GM23338 (cell line): Measurements from ENCODE around the gene OPRPN. TPM values are rescaled to one million over a fixed set of nuclear protein-coding genes. Genes with fewer than 3 reads are reported as not detected.
A peak's percentile ranks its signal among the peaks of the same experiment; 100 is the strongest.

ENCODE experiments used
- ATAC-seq: fragments of 200-7000 bp; cut with Tn5 transposase; 3 replicates; pipeline ENCODE4 v1.9.1; 2020
- DNase-seq: peaks from one replicate; pipeline ENCODE4 v3.0.0-alpha.2; 2015; ENCODE audit warnings: low spot score
- H2AFZ ChIP-seq: fragments of 200-600 bp; sonication (generic); 2 replicates; pipeline ENCODE4 v1.8.0; 2016; ENCODE audit warnings: antibody characterized with exemption, mild to moderate bottlenecking, moderate library complexity
- H3F3A ChIP-seq: fragments of 200-600 bp; sonication (generic); replicated peaks from 2 replicates; pipeline ENCODE4 v1.8.0; 2017; ENCODE audit warnings: antibody characterized with exemption, mixed run types, low read depth
- H3K27ac ChIP-seq: fragments of 200-600 bp; sonication (generic); 2 replicates; pipeline ENCODE4 v1.6.1; 2016; ENCODE audit warnings: low read depth
- H3K27me3 ChIP-seq: fragments of 200-600 bp; sonication (generic); 2 replicates; pipeline ENCODE4 v1.8.0; 2016; ENCODE audit warnings: mild to moderate bottlenecking, mixed run types, moderate library complexity; ENCODE audit not compliant: insufficient read depth
- H3K36me3 ChIP-seq: fragments of 200-600 bp; sonication (generic); 2 replicates; pipeline ENCODE4 v1.8.0; 2016; ENCODE audit warnings: mild to moderate bottlenecking; ENCODE audit not compliant: insufficient read depth
- H3K4me1 ChIP-seq: fragments of 200-600 bp; sonication (generic); 2 replicates; pipeline ENCODE4 v1.8.0; 2016; ENCODE audit warnings: mild to moderate bottlenecking, moderate library complexity; ENCODE audit not compliant: insufficient read depth
- H3K4me2 ChIP-seq: fragments of 200-600 bp; sonication (generic); 2 replicates; pipeline ENCODE4 v1.7.1; 2017; ENCODE audit warnings: mixed run types
- H3K4me3 ChIP-seq: fragments of 200-600 bp; sonication (generic); 2 replicates; pipeline ENCODE4 v1.6.1; 2016; ENCODE audit warnings: mixed run types
- H3K79me2 ChIP-seq: fragments of 200-600 bp; sonication (generic); replicated peaks from 2 replicates; pipeline ENCODE4 v1.8.0; 2017; ENCODE audit warnings: mild to moderate bottlenecking; ENCODE audit not compliant: insufficient read depth
- H3K9me2 ChIP-seq: fragments of 200-600 bp; sonication (generic); 2 replicates; pipeline ENCODE4 v1.8.0; 2017; ENCODE audit not compliant: insufficient read depth
- H4K20me1 ChIP-seq: fragments of 200-600 bp; sonication (generic); replicated peaks from 2 replicates; pipeline ENCODE4 v1.8.0; 2017; ENCODE audit warnings: mild to moderate bottlenecking; ENCODE audit not compliant: insufficient read depth
- H3K27ac Mint-ChIP-seq: 2 replicates; pipeline ENCODE4 v1.8.0; 2020; ENCODE audit warnings: inconsistent platforms, mild to moderate bottlenecking, moderate library complexity, mixed read lengths
- H3K27me3 Mint-ChIP-seq: 3 replicates; pipeline ENCODE4 v1.8.0; 2022; ENCODE audit warnings: low read depth, mild to moderate bottlenecking, moderate library complexity, mixed read lengths, inconsistent platforms; ENCODE audit not compliant: insufficient read depth, poor library complexity
- H3K36me3 Mint-ChIP-seq: 3 replicates; pipeline ENCODE4 v1.8.0; 2021; ENCODE audit warnings: low read depth, mild to moderate bottlenecking, inconsistent platforms, moderate library complexity, mixed read lengths
- H3K4me1 Mint-ChIP-seq: 3 replicates; pipeline ENCODE4 v1.8.0; 2020; ENCODE audit warnings: mild to moderate bottlenecking, inconsistent platforms, mixed read lengths
- H3K4me3 Mint-ChIP-seq: 3 replicates; pipeline ENCODE4 v1.8.0; 2021; ENCODE audit warnings: moderate library complexity, mild to moderate bottlenecking, inconsistent platforms, mixed read lengths
- H3K9me3 Mint-ChIP-seq: 3 replicates; pipeline ENCODE4 v1.8.0; 2020; ENCODE audit warnings: moderate library complexity, mild to moderate bottlenecking, inconsistent platforms, mixed read lengths
- CREB1 ChIP-seq: fragments of 250-450 bp; sonication (Bioruptor Pico); IDR thresholded peaks from 2 replicates; pipeline ENCODE4 v1.5.0; 2020; ENCODE audit warnings: low read depth, mild to moderate bottlenecking, moderate library complexity
- EZH2 ChIP-seq: fragments of 200-600 bp; sonication (generic); IDR thresholded peaks from one replicate; pipeline ENCODE4 v1.8.0; 2017; ENCODE audit warnings: antibody characterized with exemption, mild to moderate bottlenecking, low read depth; ENCODE audit not compliant: unreplicated experiment
- EZH2phosphoT487 ChIP-seq: fragments of 200-600 bp; sonication (generic); IDR thresholded peaks from one replicate; pipeline ENCODE4 v1.8.1; 2018; ENCODE audit warnings: antibody characterized with exemption; ENCODE audit not compliant: unreplicated experiment
- JUNB ChIP-seq: IDR thresholded peaks from one replicate; pipeline ENCODE4 v1.6.1; 2016; ENCODE audit warnings: antibody characterized with exemption; ENCODE audit not compliant: unreplicated experiment
- NANOG ChIP-seq: IDR thresholded peaks from 2 replicates; pipeline ENCODE4 v1.6.1; 2016; ENCODE audit warnings: antibody characterized with exemption, borderline replicate concordance
- POLR2AphosphoS5 ChIP-seq: IDR thresholded peaks from 2 replicates; pipeline ENCODE4 v1.6.1; 2016; ENCODE audit warnings: antibody characterized with exemption, low read depth
- STAT1 ChIP-seq: IDR thresholded peaks from one replicate; pipeline ENCODE4 v1.6.1; 2016; ENCODE audit warnings: antibody characterized with exemption; ENCODE audit not compliant: unreplicated experiment
- ZNF114 ChIP-seq: fragments of 250-450 bp; sonication (Bioruptor Pico); IDR thresholded peaks from 2 replicates; pipeline ENCODE4 v1.5.0; 2020; ENCODE audit warnings: mild to moderate bottlenecking, moderate library complexity
- ZNF331 ChIP-seq: fragments of 250-450 bp; sonication (Bioruptor Pico); IDR thresholded peaks from 2 replicates; pipeline ENCODE4 v1.5.0; 2020; ENCODE audit warnings: low read depth, mild to moderate bottlenecking, moderate library complexity
- polyA plus RNA-seq: library from polyadenylated mRNA; unstranded; fragments of >200 nt; fragmentation: Nextera tagmentation; extraction: Ambion mirVana; gene quantifications from 2 replicates; pipeline ENCODE4 v1.2.1, GENCODE V29; 2016
- total RNA-seq: library from RNA; depleted of rRNA; stranded (reverse); fragments of >200 nt; shearing (Covaris generic); gene quantifications from 2 replicates; pipeline ENCODE4 v1.2.3, GENCODE V29; 2014
- TF ChIP-seq, protein P1 (sequence below): IDR thresholded peaks from one replicate; pipeline ENCODE4 v1.6.1; 2018; ENCODE audit warnings: antibody characterized with exemption; ENCODE audit not compliant: unreplicated experiment
- TF ChIP-seq, protein P2 (sequence below), 2 experiments: fragments of 200-600 bp in 1 of 2; sonication (generic) in 1 of 2; conservative IDR thresholded peaks; 2 replicates each; pipeline versions ENCODE4 v1.5.1 to v1.6.1; 2016 to 2017; ENCODE audit warnings: antibody characterized with exemption in 2 of 2, low read depth in 2 of 2, mild to moderate bottlenecking in 2 of 2, moderate library complexity in 1 of 2
- TF ChIP-seq, protein P3 (sequence below): fragments of 250-450 bp; sonication (Bioruptor Pico); IDR thresholded peaks from 2 replicates; pipeline ENCODE4 v1.5.0; 2020; ENCODE audit warnings: mild to moderate bottlenecking, moderate library complexity
- TF ChIP-seq, protein P4 (sequence below): IDR thresholded peaks from 2 replicates; pipeline ENCODE4 v1.6.1; 2016; ENCODE audit warnings: antibody characterized with exemption

Gene OPRPN
- total and polyA plus RNA-seq, 2 experiments from 2014 or later, result not detected

DNA sequence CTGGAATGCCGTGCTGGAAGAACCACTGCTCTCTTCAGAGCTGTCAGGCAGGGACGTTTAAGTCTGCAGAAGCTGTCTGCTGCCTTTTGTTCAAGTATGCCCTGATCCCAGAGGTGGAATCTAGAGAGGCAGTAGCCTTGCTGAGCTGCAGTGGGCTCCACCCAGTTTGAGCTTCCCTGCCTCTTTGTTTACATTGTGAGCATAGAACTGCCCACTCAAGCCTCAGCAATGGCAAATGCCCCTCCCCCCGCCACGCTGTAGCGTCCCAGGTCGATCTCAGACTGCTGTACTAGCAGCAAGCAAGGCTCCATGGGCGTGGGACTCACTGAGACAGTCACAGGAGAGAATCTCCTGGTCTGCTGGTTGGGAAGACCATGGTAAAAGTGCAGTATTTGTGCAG, 39.5 kb downstream of the OPRPN start:
- H3K36me3 Mint-ChIP-seq, result no peaks in the 10 kb centered on the region
- Histone ChIP-seq H3K4me2 (peak overlapping the region; percentile 62; the same call in 1 of the 2 replicates), H3K79me2 (no peaks in the 10 kb centered on the region), H3K4me1 (no peaks in the 10 kb centered on the region), H3K27ac (no peak overlapping the region), H4K20me1 (no peaks in the 10 kb centered on the region), H3K36me3 (no peaks in the 10 kb centered on the region), H3K4me3 (no peak overlapping the region), H3F3A (no peaks in the 10 kb centered on the region), H3K9me2 (peaks cover 4% of the 10 kb centered on the region; the same call in 1 of the 2 replicates), H2AFZ (peak overlapping the region; percentile 69), H3K27me3 (no peaks in the 10 kb centered on the region)
- no peaks in the 10 kb centered on the region; the same call in 2 of the 3 replicates for H3K9me3 Mint-ChIP-seq
- H3K4me1 Mint-ChIP-seq, result peaks cover 3% of the 10 kb centered on the region; the same call in 1 of the 3 replicates
- H3K27me3 Mint-ChIP-seq, result no peaks in the 10 kb centered on the region
- no peak overlapping the region for H3K4me3 Mint-ChIP-seq
- TF ChIP-seq, protein P1, sequence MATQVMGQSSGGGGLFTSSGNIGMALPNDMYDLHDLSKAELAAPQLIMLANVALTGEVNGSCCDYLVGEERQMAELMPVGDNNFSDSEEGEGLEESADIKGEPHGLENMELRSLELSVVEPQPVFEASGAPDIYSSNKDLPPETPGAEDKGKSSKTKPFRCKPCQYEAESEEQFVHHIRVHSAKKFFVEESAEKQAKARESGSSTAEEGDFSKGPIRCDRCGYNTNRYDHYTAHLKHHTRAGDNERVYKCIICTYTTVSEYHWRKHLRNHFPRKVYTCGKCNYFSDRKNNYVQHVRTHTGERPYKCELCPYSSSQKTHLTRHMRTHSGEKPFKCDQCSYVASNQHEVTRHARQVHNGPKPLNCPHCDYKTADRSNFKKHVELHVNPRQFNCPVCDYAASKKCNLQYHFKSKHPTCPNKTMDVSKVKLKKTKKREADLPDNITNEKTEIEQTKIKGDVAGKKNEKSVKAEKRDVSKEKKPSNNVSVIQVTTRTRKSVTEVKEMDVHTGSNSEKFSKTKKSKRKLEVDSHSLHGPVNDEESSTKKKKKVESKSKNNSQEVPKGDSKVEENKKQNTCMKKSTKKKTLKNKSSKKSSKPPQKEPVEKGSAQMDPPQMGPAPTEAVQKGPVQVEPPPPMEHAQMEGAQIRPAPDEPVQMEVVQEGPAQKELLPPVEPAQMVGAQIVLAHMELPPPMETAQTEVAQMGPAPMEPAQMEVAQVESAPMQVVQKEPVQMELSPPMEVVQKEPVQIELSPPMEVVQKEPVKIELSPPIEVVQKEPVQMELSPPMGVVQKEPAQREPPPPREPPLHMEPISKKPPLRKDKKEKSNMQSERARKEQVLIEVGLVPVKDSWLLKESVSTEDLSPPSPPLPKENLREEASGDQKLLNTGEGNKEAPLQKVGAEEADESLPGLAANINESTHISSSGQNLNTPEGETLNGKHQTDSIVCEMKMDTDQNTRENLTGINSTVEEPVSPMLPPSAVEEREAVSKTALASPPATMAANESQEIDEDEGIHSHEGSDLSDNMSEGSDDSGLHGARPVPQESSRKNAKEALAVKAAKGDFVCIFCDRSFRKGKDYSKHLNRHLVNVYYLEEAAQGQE, result no peak
- TF ChIP-seq JUNB, result no peak
- TF ChIP-seq, protein P2, sequence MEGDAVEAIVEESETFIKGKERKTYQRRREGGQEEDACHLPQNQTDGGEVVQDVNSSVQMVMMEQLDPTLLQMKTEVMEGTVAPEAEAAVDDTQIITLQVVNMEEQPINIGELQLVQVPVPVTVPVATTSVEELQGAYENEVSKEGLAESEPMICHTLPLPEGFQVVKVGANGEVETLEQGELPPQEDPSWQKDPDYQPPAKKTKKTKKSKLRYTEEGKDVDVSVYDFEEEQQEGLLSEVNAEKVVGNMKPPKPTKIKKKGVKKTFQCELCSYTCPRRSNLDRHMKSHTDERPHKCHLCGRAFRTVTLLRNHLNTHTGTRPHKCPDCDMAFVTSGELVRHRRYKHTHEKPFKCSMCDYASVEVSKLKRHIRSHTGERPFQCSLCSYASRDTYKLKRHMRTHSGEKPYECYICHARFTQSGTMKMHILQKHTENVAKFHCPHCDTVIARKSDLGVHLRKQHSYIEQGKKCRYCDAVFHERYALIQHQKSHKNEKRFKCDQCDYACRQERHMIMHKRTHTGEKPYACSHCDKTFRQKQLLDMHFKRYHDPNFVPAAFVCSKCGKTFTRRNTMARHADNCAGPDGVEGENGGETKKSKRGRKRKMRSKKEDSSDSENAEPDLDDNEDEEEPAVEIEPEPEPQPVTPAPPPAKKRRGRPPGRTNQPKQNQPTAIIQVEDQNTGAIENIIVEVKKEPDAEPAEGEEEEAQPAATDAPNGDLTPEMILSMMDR (conservative IDR thresholded peaks at IDR 0.05; ENCODE audit: low read depth in 2 of 2), result no peak
- TF ChIP-seq, protein P3, sequence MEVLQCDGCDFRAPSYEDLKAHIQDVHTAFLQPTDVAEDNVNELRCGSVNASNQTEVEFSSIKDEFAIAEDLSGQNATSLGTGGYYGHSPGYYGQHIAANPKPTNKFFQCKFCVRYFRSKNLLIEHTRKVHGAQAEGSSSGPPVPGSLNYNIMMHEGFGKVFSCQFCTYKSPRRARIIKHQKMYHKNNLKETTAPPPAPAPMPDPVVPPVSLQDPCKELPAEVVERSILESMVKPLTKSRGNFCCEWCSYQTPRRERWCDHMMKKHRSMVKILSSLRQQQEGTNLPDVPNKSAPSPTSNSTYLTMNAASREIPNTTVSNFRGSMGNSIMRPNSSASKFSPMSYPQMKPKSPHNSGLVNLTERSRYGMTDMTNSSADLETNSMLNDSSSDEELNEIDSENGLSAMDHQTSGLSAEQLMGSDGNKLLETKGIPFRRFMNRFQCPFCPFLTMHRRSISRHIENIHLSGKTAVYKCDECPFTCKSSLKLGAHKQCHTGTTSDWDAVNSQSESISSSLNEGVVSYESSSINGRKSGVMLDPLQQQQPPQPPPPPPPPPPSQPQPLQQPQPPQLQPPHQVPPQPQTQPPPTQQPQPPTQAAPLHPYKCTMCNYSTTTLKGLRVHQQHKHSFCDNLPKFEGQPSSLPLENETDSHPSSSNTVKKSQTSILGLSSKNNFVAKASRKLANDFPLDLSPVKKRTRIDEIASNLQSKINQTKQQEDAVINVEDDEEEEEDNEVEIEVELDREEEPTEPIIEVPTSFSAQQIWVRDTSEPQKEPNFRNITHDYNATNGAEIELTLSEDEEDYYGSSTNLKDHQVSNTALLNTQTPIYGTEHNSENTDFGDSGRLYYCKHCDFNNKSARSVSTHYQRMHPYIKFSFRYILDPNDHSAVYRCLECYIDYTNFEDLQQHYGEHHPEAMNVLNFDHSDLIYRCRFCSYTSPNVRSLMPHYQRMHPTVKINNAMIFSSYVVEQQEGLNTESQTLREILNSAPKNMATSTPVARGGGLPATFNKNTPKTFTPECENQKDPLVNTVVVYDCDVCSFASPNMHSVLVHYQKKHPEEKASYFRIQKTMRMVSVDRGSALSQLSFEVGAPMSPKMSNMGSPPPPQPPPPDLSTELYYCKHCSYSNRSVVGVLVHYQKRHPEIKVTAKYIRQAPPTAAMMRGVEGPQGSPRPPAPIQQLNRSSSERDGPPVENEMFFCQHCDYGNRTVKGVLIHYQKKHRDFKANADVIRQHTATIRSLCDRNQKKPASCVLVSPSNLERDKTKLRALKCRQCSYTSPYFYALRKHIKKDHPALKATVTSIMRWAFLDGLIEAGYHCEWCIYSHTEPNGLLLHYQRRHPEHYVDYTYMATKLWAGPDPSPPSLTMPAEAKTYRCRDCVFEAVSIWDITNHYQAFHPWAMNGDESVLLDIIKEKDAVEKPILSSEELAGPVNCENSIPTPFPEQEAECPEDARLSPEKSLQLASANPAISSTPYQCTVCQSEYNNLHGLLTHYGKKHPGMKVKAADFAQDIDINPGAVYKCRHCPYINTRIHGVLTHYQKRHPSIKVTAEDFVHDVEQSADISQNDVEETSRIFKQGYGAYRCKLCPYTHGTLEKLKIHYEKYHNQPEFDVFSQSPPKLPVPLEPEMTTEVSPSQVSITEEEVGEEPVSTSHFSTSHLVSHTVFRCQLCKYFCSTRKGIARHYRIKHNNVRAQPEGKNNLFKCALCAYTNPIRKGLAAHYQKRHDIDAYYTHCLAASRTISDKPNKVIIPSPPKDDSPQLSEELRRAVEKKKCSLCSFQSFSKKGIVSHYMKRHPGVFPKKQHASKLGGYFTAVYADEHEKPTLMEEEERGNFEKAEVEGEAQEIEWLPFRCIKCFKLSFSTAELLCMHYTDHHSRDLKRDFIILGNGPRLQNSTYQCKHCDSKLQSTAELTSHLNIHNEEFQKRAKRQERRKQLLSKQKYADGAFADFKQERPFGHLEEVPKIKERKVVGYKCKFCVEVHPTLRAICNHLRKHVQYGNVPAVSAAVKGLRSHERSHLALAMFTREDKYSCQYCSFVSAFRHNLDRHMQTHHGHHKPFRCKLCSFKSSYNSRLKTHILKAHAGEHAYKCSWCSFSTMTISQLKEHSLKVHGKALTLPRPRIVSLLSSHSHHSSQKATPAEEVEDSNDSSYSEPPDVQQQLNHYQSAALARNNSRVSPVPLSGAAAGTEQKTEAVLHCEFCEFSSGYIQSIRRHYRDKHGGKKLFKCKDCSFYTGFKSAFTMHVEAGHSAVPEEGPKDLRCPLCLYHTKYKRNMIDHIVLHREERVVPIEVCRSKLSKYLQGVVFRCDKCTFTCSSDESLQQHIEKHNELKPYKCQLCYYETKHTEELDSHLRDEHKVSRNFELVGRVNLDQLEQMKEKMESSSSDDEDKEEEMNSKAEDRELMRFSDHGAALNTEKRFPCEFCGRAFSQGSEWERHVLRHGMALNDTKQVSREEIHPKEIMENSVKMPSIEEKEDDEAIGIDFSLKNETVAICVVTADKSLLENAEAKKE (CRISPR knock-in tag), result no peak
- TF ChIP-seq STAT1, result no peak
- TF ChIP-seq EZH2phosphoT487, result no peak
- TF ChIP-seq, protein P4, sequence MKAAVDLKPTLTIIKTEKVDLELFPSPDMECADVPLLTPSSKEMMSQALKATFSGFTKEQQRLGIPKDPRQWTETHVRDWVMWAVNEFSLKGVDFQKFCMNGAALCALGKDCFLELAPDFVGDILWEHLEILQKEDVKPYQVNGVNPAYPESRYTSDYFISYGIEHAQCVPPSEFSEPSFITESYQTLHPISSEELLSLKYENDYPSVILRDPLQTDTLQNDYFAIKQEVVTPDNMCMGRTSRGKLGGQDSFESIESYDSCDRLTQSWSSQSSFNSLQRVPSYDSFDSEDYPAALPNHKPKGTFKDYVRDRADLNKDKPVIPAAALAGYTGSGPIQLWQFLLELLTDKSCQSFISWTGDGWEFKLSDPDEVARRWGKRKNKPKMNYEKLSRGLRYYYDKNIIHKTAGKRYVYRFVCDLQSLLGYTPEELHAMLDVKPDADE, result no peak
- TF ChIP-seq ZNF331 (CRISPR knock-in tag), result no peak
- no peak for TF ChIP-seq POLR2AphosphoS5
- no peak for TF ChIP-seq NANOG
- TF ChIP-seq EZH2, result no peak
- TF ChIP-seq CREB1 (CRISPR knock-in tag), result no peak
- TF ChIP-seq ZNF114 (CRISPR knock-in tag), result no peak
- peak; percentile 40 for DNase-seq
- H3K27ac Mint-ChIP-seq, result no peak overlapping the region
- peak; percentile 64 for ATAC-seq
